T-helper 1 cell treated with Interleukin-12 subunit alpha and Interleukin-12 subunit beta and Interleukin-4 antibody, amounts not matched to agents 30 μg/mL and 1 μg/mL, for 36 hours (primary cell): ENCODE measurements around the gene CFAP46.

Experiments
- H3K27ac Mint-ChIP-seq: one replicate; pipeline ENCODE4 v1.8.0; 2021; ENCODE audit warnings: mild to moderate bottlenecking, mixed read lengths
- H3K27me3 Mint-ChIP-seq: one replicate; pipeline ENCODE4 v1.8.0; 2021; ENCODE audit warnings: low read depth, mixed read lengths
- H3K36me3 Mint-ChIP-seq: one replicate; pipeline ENCODE4 v1.8.0; 2021; ENCODE audit warnings: low read depth, mixed read lengths
- H3K4me1 Mint-ChIP-seq: one replicate; pipeline ENCODE4 v1.8.0; 2021; ENCODE audit warnings: low read depth, mixed read lengths
- H3K4me3 Mint-ChIP-seq: one replicate; pipeline ENCODE4 v1.8.0; 2021; ENCODE audit warnings: mild to moderate bottlenecking, moderate library complexity, mixed read lengths
- H3K9me3 Mint-ChIP-seq: one replicate; pipeline ENCODE4 v1.8.0; 2021; ENCODE audit warnings: mixed read lengths

Gene CFAP46

GRCh38 chr10:132840698-132841614 lies 101.4 kb downstream of the CFAP46 start:
- no peak overlapping the region for H3K4me3 Mint-ChIP-seq
- no peaks in the 10 kb centered on the region for H3K4me1 Mint-ChIP-seq
- no peaks in the 10 kb centered on the region for H3K27me3 Mint-ChIP-seq
- H3K36me3 Mint-ChIP-seq: no peaks in the 10 kb centered on the region
- peaks cover 17% of the 10 kb centered on the region for H3K9me3 Mint-ChIP-seq
- H3K27ac Mint-ChIP-seq: no peak overlapping the region

DNA sequence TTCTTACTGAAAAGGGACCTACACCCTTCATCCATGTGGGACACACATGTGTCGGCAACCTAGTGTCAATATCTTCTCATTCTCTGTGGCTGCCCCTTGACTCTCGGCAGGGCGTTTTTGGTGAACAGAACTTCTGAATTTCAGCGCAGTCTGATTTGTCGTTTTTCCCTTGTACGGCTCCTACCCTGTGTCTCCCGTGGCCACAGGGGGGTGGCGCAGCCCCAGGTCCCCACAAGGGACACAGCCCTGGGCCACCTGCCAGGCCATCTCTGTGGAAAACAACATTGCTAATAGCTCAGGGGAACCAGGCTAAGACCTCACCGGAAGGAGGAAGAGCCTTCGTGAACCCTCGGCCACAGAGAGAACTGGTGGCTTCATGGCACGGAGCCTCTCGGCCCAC lies 103.3 kb downstream of the CFAP46 start:
- Mint-ChIP-seq H3K4me1 (no peaks in the 10 kb centered on the region), H3K9me3 (peaks cover 17% of the 10 kb centered on the region), H3K27me3 (no peaks in the 10 kb centered on the region), H3K4me3 (no peak overlapping the region), H3K36me3 (no peaks in the 10 kb centered on the region), H3K27ac (no peak overlapping the region)

- Mint-ChIP-seq H3K27me3 (no peaks in the 10 kb centered on the region), H3K4me1 (no peaks in the 10 kb centered on the region), H3K4me3 (no peak overlapping the region), H3K9me3 (peaks cover 17% of the 10 kb centered on the region), H3K27ac (no peak overlapping the region), H3K36me3 (no peaks in the 10 kb centered on the region)
These were observed 103.9 kb downstream of the CFAP46 start for GRCh38 chr10:132838346-132838970.

- no peaks in the 10 kb centered on the region for H3K4me1 Mint-ChIP-seq
- H3K4me3 Mint-ChIP-seq: no peak overlapping the region
- H3K27me3 Mint-ChIP-seq: no peaks in the 10 kb centered on the region
These were observed 104.5 kb downstream of the CFAP46 start for GRCh38 chr10:132837905-132838304.

GRCh38 chr10:132836832-132837540 lies 105.4 kb downstream of the CFAP46 start:
- Mint-ChIP-seq H3K27ac (no peak overlapping the region), H3K36me3 (no peaks in the 10 kb centered on the region), H3K9me3 (peaks cover 8% of the 10 kb centered on the region), H3K4me3 (no peak overlapping the region), H3K4me1 (no peaks in the 10 kb centered on the region), H3K27me3 (no peaks in the 10 kb centered on the region)

More at GRCh38 chr10:132837905-132838304, 104.5 kb downstream of the CFAP46 start:
- Mint-ChIP-seq H3K27ac (no peak overlapping the region), H3K36me3 (no peaks in the 10 kb centered on the region), H3K9me3 (peaks cover 17% of the 10 kb centered on the region)

DNA sequence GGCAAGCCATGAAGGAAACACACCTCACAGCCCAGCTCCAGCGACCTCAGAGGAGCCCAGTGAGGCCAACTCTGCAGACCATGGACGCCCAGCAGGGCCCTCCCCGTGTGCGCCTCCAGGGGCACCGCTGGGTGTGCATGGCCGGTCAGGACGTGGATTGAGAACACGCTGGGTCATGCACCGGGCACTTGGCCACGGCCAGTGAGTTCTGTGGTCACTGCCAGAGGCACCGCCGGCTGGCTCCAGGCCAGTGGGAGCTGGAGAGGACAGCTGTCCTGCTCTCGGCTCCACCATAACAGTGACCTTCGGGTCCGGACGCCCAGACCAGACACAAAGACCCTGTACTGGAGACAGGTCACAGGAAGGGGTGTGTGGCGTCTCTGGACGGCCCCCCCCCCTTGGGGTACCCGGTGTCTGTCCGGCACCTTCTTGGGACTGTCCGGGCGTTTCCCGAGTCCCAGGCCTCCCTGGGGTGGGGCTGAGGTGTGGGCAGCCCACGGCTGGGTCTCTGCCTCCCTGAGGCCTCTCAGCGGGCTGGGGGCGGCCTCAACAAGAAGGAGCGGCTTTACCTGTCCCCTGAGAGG lies 106.0 kb downstream of the CFAP46 start:
- Mint-ChIP-seq H3K36me3 (no peaks in the 10 kb centered on the region), H3K9me3 (peaks cover 5% of the 10 kb centered on the region), H3K4me1 (no peaks in the 10 kb centered on the region), H3K27ac (no peak overlapping the region), H3K27me3 (no peaks in the 10 kb centered on the region), H3K4me3 (no peak overlapping the region)

GRCh38 chr10:132835848-132836233 lies 106.5 kb downstream of the CFAP46 start:
- no peaks in the 10 kb centered on the region for H3K27me3 Mint-ChIP-seq
- no peak overlapping the region for H3K27ac Mint-ChIP-seq
- H3K4me3 Mint-ChIP-seq: no peak overlapping the region
- no peaks in the 10 kb centered on the region for H3K4me1 Mint-ChIP-seq
- peaks cover 5% of the 10 kb centered on the region for H3K9me3 Mint-ChIP-seq
- H3K36me3 Mint-ChIP-seq: no peaks in the 10 kb centered on the region

DNA sequence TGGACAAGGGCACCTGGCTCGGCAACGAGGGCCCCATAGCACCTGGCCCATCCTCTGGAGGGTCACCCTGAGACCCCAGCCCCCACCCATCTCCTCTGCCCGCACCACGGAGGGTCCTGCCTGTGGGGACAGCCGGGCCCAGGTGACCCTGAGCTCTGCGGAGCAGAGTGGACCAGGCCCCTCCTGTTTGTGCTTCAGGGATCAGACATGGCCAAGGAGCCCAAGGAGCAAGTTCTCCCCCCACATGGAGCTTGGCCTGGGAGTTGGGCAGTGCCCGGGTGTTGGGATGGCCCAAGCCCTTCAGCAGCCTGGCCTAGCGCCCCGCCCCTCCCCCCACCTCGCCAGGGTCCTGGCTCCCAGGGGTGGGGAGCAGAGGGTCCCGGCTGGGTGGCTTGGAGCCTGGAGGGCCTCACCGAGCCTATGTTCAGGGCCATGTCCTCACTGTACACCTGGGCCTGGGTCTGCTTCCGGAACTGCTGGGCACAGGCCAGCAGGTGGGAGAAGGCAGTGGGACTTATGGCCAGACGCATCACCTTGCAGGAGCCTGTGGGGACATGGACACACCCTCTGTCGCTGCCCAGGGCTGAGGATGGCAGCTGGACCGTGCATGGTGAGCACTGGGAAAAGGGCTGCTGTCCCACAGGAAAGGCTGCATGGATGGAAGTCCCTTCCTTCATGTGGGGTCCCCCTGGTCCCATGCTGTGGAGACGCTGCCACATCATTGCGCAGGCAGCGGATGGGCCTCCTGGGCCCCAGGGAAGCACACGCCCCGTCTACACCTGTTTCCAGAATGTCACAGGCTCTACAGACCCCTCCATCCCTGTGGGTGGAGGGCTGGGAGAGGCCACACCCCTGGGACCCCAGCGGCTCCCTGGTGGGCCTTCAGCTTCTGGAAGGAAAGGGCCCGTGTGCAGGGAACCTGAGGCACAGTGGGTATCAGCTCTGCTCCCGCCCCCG lies 107.2 kb downstream of the CFAP46 start:
- Mint-ChIP-seq H3K36me3 (no peaks in the 10 kb centered on the region), H3K27ac (no peak overlapping the region), H3K27me3 (no peaks in the 10 kb centered on the region), H3K4me1 (no peaks in the 10 kb centered on the region), H3K4me3 (no peak overlapping the region), H3K9me3 (peaks cover 5% of the 10 kb centered on the region)

DNA sequence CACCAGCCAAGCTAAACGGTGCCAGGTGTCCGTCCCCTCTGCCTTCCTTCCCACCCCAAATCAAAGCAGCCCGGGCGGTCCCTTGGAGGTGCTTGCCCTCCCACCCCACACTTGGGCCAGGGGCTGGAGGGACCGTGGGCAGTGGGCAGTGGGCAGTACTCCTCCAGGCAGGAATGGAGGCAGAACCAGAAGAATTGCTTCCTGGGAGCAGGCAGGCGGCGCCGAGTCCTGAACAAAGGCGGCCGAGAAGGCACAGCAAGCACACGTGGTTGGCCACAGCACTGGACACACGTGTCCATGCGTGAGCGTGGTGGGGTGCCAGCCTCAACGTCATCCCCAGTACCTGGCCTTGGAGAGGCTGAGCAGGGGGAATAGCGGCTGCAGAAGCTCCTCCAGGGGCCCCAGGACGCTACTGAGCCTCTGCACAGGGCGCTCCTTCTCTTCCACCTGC lies 108.0 kb downstream of the CFAP46 start:
- H3K27me3 Mint-ChIP-seq: no peaks in the 10 kb centered on the region
- no peaks in the 10 kb centered on the region for H3K36me3 Mint-ChIP-seq
- peaks cover 5% of the 10 kb centered on the region for H3K9me3 Mint-ChIP-seq
- H3K4me1 Mint-ChIP-seq: no peaks in the 10 kb centered on the region
- H3K27ac Mint-ChIP-seq: no peak overlapping the region
- H3K4me3 Mint-ChIP-seq: no peak overlapping the region

- Mint-ChIP-seq H3K27ac (no peak overlapping the region), H3K36me3 (no peaks in the 10 kb centered on the region), H3K4me1 (no peaks in the 10 kb centered on the region), H3K4me3 (no peak overlapping the region), H3K9me3 (peaks cover 6% of the 10 kb centered on the region), H3K27me3 (no peaks in the 10 kb centered on the region)
These were observed 108.8 kb downstream of the CFAP46 start for GRCh38 chr10:132833421-132834111.

DNA sequence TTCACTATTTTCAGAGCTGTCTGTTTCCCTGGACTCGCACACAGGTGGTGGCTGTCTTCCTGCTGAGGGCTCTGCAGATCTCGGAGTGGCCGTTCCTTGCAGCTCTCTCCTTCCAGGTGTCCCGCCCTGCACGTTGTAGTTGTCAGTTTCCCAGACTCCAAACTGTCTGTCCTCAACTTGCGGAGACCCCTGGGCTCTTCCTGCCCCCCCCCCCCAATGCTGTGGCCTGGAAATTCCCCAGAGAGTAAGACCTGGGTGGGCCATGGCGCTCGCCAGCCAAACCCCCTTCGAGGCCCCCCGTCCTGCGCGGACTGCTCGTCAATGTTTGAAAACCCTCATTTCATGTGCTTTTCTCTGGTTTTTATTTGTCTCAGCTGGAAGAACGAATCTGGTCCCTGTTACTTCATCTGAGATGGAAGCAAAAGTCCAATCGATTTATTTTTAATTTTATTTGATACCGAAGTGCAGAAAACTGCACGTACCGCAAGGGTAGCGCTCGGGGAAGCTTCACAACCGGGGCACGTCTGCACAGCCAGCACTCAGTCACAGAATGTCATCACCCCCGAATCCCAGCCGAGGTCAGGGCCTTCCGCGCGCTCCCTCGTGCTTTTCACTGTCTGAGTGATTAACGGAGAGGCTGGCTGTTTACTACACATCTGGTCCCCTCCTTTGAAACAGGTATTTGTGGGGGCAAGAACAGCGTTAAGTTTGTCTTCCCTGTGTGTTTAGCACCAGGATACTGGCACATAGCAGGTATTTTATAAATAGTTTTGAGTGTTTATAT lies 110.0 kb downstream of the CFAP46 start:
- Mint-ChIP-seq H3K27me3 (no peaks in the 10 kb centered on the region), H3K9me3 (peaks cover 11% of the 10 kb centered on the region), H3K4me1 (no peaks in the 10 kb centered on the region), H3K27ac (no peak overlapping the region), H3K36me3 (no peaks in the 10 kb centered on the region), H3K4me3 (no peak overlapping the region)

GRCh38 chr10:132829403-132829802 lies 113.0 kb downstream of the CFAP46 start:
- H3K9me3 Mint-ChIP-seq: peaks cover 9% of the 10 kb centered on the region
- no peaks in the 10 kb centered on the region for H3K27me3 Mint-ChIP-seq
- no peaks in the 10 kb centered on the region for H3K36me3 Mint-ChIP-seq
- no peak overlapping the region for H3K27ac Mint-ChIP-seq
- H3K4me3 Mint-ChIP-seq: no peak overlapping the region
- H3K4me1 Mint-ChIP-seq: no peaks in the 10 kb centered on the region
